GM12878 (cell line): ENCODE results near the gene C19orf33. TPM values are rescaled to one million over a fixed set of nuclear protein-coding genes. Genes with fewer than 3 reads are reported as not detected.

Experiments
- ATAC-seq: fragments of 200-7000 bp; cut with Tn5 transposase; 3 replicates; pipeline ENCODE4 v1.9.1; 2020; ENCODE audit warnings: mild to moderate bottlenecking, moderate library complexity
- BruUV-seq: library from RNA; stranded (reverse); fragments of 400-500 nt; replicated peaks from 2 replicates; lab custom pipeline; 2021; lab: Mats Ljungman, UMichigan
- CTCF ChIA-PET: fragments of 300-600 bp; sonication (Branson Sonifier 250); formaldehyde crosslinking; extraction: SDS; loops from one replicate; lab custom pipeline; 2021; ENCODE audit warnings: inconsistent platforms; lab: Yijun Ruan, JAX
- POLR2A ChIA-PET: fragments of 350-600 bp; formaldehyde crosslinking; extraction: SDS; loops from one replicate; lab custom pipeline; 2021; ENCODE audit warnings: inconsistent platforms; lab: Charles Lee
- RAD21 ChIA-PET: fragments of 300-600 bp; sonication (Branson Sonifier 250); formaldehyde crosslinking; loops from one replicate; lab custom pipeline; 2023; ENCODE audit warnings: antibody characterized with exemption; ENCODE audit not compliant: unreplicated experiment; lab: Charles Lee
- SMC1A ChIA-PET: fragments of 300-600 bp; sonication (Branson Sonifier 250); formaldehyde crosslinking; loops from one replicate; lab custom pipeline; 2023; ENCODE audit not compliant: unreplicated experiment, uncharacterized antibody; lab: Charles Lee
- DNase-seq: peaks from one replicate; pipeline ENCODE4 v3.0.0-alpha.2; 2011; ENCODE audit warnings: low read depth, low spot score
- FAIRE-seq: peaks from 3 replicates; lab custom pipeline; 2011; peaks lifted over from hg19 to GRCh38; lab: Jason Lieb, UNC
- H2AFZ ChIP-seq: 2 replicates; pipeline ENCODE4 v1.6.0; 2011; ENCODE audit warnings: low read depth, low read length, control low read depth; ENCODE audit not compliant: control insufficient read depth
- H3K27ac ChIP-seq: 2 replicates; pipeline ENCODE4 v1.5.1; 2011; ENCODE audit warnings: control low read depth; ENCODE audit not compliant: control insufficient read depth, insufficient read depth
- H3K27me3 ChIP-seq, 2 experiments: replicated peaks in 1 of 2; 2 replicates each; pipeline versions ENCODE4 v1.6.0 to v1.6.1; 2011; ENCODE audit warnings: low read length in 1 of 2; ENCODE audit not compliant: control insufficient read depth in 2 of 2, insufficient read depth in 2 of 2
- H3K36me3 ChIP-seq, 2 experiments: 2 replicates each; pipeline ENCODE4 v1.5.1; 2011; ENCODE audit warnings: low read length in 1 of 2; ENCODE audit not compliant: control insufficient read depth in 2 of 2, insufficient read depth in 2 of 2
- H3K4me1 ChIP-seq: 2 replicates; pipeline ENCODE4 v1.6.1; 2011; ENCODE audit warnings: mild to moderate bottlenecking, low read length, moderate library complexity, mixed read lengths; ENCODE audit not compliant: control insufficient read depth, insufficient read depth
- H3K4me2 ChIP-seq: 2 replicates; pipeline ENCODE4 v1.6.0; 2011; ENCODE audit warnings: control low read depth; ENCODE audit not compliant: control insufficient read depth, insufficient read depth
- H3K4me3 ChIP-seq: fragments of 200-600 bp; sonication (generic); 2 replicates; pipeline ENCODE4 v1.5.1; 2016
- H3K79me2 ChIP-seq: 2 replicates; pipeline ENCODE4 v1.6.0; 2011; ENCODE audit warnings: low read length; ENCODE audit not compliant: control insufficient read depth, insufficient read depth
- H3K9ac ChIP-seq: 2 replicates; pipeline ENCODE4 v1.8.0; 2011; ENCODE audit warnings: low read length, control low read depth, mixed read lengths; ENCODE audit not compliant: control insufficient read depth, insufficient read depth
- H3K9me3 ChIP-seq: replicated peaks from 3 replicates; pipeline ENCODE4 v1.5.1; 2011; ENCODE audit warnings: mild to moderate bottlenecking, low read length; ENCODE audit not compliant: control insufficient read depth, insufficient read depth
- H4K20me1 ChIP-seq: 2 replicates; pipeline ENCODE4 v1.6.0; 2011; ENCODE audit not compliant: control insufficient read depth, insufficient read depth
- CBFB ChIP-seq: IDR thresholded peaks from 2 replicates; pipeline ENCODE4 v1.6.1; 2016; ENCODE audit warnings: antibody characterized with exemption, low read depth
- CHD1 ChIP-seq: IDR thresholded peaks from 2 replicates; pipeline ENCODE4 v1.6.1; 2012; ENCODE audit warnings: low read depth, low read length, improper control_type of control experiment
- IKZF1 ChIP-seq: fragments of 450-650 bp; conservative IDR thresholded peaks from 2 replicates; pipeline ENCODE4 v1.6.1; 2017; ENCODE audit warnings: antibody characterized with exemption, mild to moderate bottlenecking
- IRF5 ChIP-seq: fragments of 450-650 bp; IDR thresholded peaks from 2 replicates; pipeline ENCODE4 v1.6.1; 2017; ENCODE audit warnings: borderline replicate concordance
- NR2C2 ChIP-seq: IDR thresholded peaks from 2 replicates; pipeline ENCODE4 v1.6.1; 2011; ENCODE audit warnings: borderline replicate concordance, low read depth; ENCODE audit not compliant: control insufficient read depth, insufficient read length
- PAX5 ChIP-seq: IDR thresholded peaks from 2 replicates; pipeline ENCODE4 v1.6.1; 2011; ENCODE audit warnings: low read depth, low read length, borderline replicate concordance
- POLR2AphosphoS2 ChIP-seq: IDR thresholded peaks from 2 replicates; pipeline ENCODE4 v1.6.1; 2011; ENCODE audit warnings: low read depth, mild to moderate bottlenecking, low read length, improper control_type of control experiment, moderate library complexity
- POU2F2 ChIP-seq: IDR thresholded peaks from 3 replicates; pipeline ENCODE4 v1.6.1; 2011; ENCODE audit warnings: low read depth, mild to moderate bottlenecking, low read length, borderline replicate concordance
- RB1 ChIP-seq: fragments of 450-650 bp; formaldehyde crosslinking; IDR thresholded peaks from 2 replicates; pipeline ENCODE4 v1.6.1; 2017; ENCODE audit warnings: mild to moderate bottlenecking, borderline replicate concordance
- RBBP5 ChIP-seq: fragments of 200-600 bp; sonication (generic); conservative IDR thresholded peaks from 2 replicates; pipeline ENCODE4 v1.6.1; 2016
- RUNX3 ChIP-seq: IDR thresholded peaks from 2 replicates; pipeline ENCODE4 v1.6.1; 2012; ENCODE audit warnings: low read length, inconsistent platforms
- SMAD5 ChIP-seq: IDR thresholded peaks from 2 replicates; pipeline ENCODE4 v1.6.1; 2016; ENCODE audit warnings: antibody characterized with exemption, low read depth
- USF1 ChIP-seq: IDR thresholded peaks from 2 replicates; pipeline ENCODE4 v1.6.1; 2011; ENCODE audit warnings: borderline replicate concordance, low read depth, mild to moderate bottlenecking, moderate library complexity, mixed read lengths, low read length; ENCODE audit not compliant: insufficient read depth; ENCODE audit errors: extremely low read length
- YY1 ChIP-seq: IDR thresholded peaks from 2 replicates; pipeline ENCODE4 v1.6.1; 2011; ENCODE audit warnings: low read depth, mild to moderate bottlenecking, low read length
- ZBTB33 ChIP-seq: fragments of 450-650 bp; IDR thresholded peaks from 2 replicates; pipeline ENCODE4 v1.6.1; 2017; ENCODE audit warnings: mild to moderate bottlenecking
- ZNF24 ChIP-seq: fragments of 450-650 bp; IDR thresholded peaks from 2 replicates; pipeline ENCODE4 v1.6.1; 2017; ENCODE audit warnings: antibody characterized with exemption, mild to moderate bottlenecking
- ZSCAN29 ChIP-seq: fragments of 450-650 bp; IDR thresholded peaks from 2 replicates; pipeline ENCODE4 v1.6.1; 2017; ENCODE audit warnings: mild to moderate bottlenecking, moderate library complexity
- WGBS: methylation state at CpG from one replicate; pipeline ENCODE4 v1.1.6; 2016; ENCODE audit warnings: low lambda C conversion rate; ENCODE audit not compliant: insufficient replicate concordance, insufficient coverage; ENCODE audit errors: missing lambda C conversion rate; 5-methylcytosine and 5-hydroxymethylcytosine counted together
- in situ Hi-C: fragments of 300-500 bp; cut with MboI; formaldehyde crosslinking; loops from 9 replicates; pipeline ENCODE4 v1.14.3; 2018; ENCODE audit warnings: mixed read lengths
- intact Hi-C: fragments of 100-400 bp; cut with micrococcal nuclease; formaldehyde crosslinking; loops from one replicate; pipeline ENCODE4 v1.14.2; 2022; ENCODE audit not compliant: unreplicated experiment
- polyA plus RNA-seq, 11 experiments: library from polyadenylated mRNA; depleted of rRNA in 4 of 11; unstranded in 6 of 11; stranded (reverse) in 5 of 11; fragments of >200 nt; fragmentation: Nextera tagmentation in 4 of 11; fragmentation: Illumina TruSeq in 1 of 11; extraction: Ambion mirVana in 4 of 11; extraction: Trizol in 1 of 11; gene quantifications; 1 replicate in 1 of 11; 2 replicates in 10 of 11; pipeline versions ENCODE4 v1.2.1 to v1.2.3, GENCODE V29; 2011 to 2016; ENCODE audit warnings: inconsistent platforms in 2 of 11, missing spikeins in 2 of 11, low read depth in 1 of 11
- total RNA-seq, 4 experiments: library from RNA; depleted of rRNA in 3 of 4; stranded (reverse); fragments of >200 nt in 3 of 4; fragmentation: Illumina TruSeq in 1 of 4; extraction: Trizol in 1 of 4; gene quantifications; 2 replicates each; pipeline versions ENCODE4 v1.2.1 to v1.2.3, GENCODE V29; 2013 to 2021

The C19orf33 gene
- total and polyA plus RNA-seq, 10 of the 15 experiments (the other 5 are each of a cell fraction or from before 2014, with no cell fraction given): 0.28 to 0.45 TPM; not detected in 8

- ChIA-PET CTCF (interaction anchor here (0.8 kb wide), 1 partner anchor 18 kb away, joined by 3 read pairs; no protein-coding TSS in a partner anchor), RAD21 (no interaction called here)
- TF ChIP-seq ZNF24 (no peak), PAX5 (no peak), CBFB (no peak), RUNX3 (no peak), POU2F2 (no peak), SMAD5 (no peak), NR2C2 (no peak), RB1 (no peak), YY1 (no peak), ZBTB33 (no peak), IRF5 (no peak), CHD1 (no peak), USF1 (no peak), IKZF1 (no peak), POLR2AphosphoS2 (no peak), RBBP5 (no peak), ZSCAN29 (no peak)
- TF ChIP-seq, all 136 proteins: peak for 0
- SMC1A ChIA-PET: no interaction called here
- Histone ChIP-seq H4K20me1 (no peaks in the 10 kb centered on the region), H3K4me3 (no peak overlapping the region), H2AFZ (no peak overlapping the region), H3K4me2 (no peak overlapping the region), H3K36me3 (no peaks in the 10 kb centered on the region), H3K4me1 (peaks cover 8% of the 10 kb centered on the region), H3K27me3 (no peaks in the 10 kb centered on the region), H3K27ac (no peak overlapping the region), H3K9me3 (no peaks in the 10 kb centered on the region), H3K9ac (no peak overlapping the region), H3K79me2 (no peaks in the 10 kb centered on the region)
- no TSS peak for BruUV-seq
- no peak for ATAC-seq
- no peak for FAIRE-seq
- 78% methylated on average over 8 of the region's 8 CpGs for WGBS
- intact Hi-C loops: no loop called here
- POLR2A ChIA-PET: interaction anchor here (0.5 kb wide), 1 partner anchor 225 kb away, joined by 4 read pairs; no protein-coding TSS in a partner anchor
- in situ Hi-C loops: no loop called here
- DNase-seq: no peak
Measured at GRCh38 chr19:38283271-38283670, 20.8 kb upstream of the C19orf33 start.
